DOHH2 (cell line): ENCODE results near the gene RAB3GAP1.

Source experiments
- EZH2phosphoT487 ChIP-seq: fragments of 200-600 bp; sonication (generic); IDR thresholded peaks from 2 replicates; pipeline ENCODE4 v1.6.1; 2017; ENCODE audit warnings: borderline replicate concordance, mild to moderate bottlenecking, antibody characterized with exemption, low read length, moderate library complexity, mixed read lengths
- TF ChIP-seq, protein P1 (sequence below): fragments of 200-600 bp; sonication (generic); IDR thresholded peaks from one replicate; pipeline ENCODE4 v1.5.1; 2014; ENCODE audit warnings: antibody characterized with exemption, mild to moderate bottlenecking, low read depth, low read length; ENCODE audit not compliant: poor library complexity, severe bottlenecking

DNA sequence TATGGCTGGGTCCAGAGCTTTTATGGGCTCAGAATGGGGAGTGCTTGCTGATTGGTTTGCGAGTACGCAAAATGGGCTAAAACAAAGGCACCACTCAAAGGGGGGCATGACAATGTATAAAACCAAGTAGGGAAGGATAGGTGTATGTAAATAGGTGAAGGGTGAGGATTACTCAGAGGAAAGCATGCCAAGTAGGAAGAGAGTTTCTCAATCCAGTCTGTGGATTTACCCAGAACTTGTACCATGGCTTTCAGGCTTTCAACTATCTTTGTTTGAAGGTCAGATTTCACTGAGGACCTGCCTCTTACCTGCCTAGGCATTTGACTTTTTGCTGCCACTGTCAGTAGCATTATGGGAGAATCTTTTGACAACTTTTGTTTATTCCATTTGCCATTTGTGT is 92.3 kb downstream of the RAB3GAP1 start:
- TF ChIP-seq, protein P1, sequence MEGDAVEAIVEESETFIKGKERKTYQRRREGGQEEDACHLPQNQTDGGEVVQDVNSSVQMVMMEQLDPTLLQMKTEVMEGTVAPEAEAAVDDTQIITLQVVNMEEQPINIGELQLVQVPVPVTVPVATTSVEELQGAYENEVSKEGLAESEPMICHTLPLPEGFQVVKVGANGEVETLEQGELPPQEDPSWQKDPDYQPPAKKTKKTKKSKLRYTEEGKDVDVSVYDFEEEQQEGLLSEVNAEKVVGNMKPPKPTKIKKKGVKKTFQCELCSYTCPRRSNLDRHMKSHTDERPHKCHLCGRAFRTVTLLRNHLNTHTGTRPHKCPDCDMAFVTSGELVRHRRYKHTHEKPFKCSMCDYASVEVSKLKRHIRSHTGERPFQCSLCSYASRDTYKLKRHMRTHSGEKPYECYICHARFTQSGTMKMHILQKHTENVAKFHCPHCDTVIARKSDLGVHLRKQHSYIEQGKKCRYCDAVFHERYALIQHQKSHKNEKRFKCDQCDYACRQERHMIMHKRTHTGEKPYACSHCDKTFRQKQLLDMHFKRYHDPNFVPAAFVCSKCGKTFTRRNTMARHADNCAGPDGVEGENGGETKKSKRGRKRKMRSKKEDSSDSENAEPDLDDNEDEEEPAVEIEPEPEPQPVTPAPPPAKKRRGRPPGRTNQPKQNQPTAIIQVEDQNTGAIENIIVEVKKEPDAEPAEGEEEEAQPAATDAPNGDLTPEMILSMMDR, result no peak
- no peak for TF ChIP-seq EZH2phosphoT487
